ENCODE data around the gene PRKCZ.

- TF ChIP-seq EZH2 (IDR thresholded peaks at IDR 0.05; ENCODE audit: low read length, missing control alignments) (no peak), CTCF (conservative IDR thresholded peaks at IDR 0.05 in 1 of 2, IDR thresholded peaks at IDR 0.05 in 1 of 2; ENCODE audit: low read depth in 1 of 2, low read length in 2 of 2) (no peak)
These were observed 64.9 kb downstream of the PRKCZ start for GRCh38 chr1:2115008-2115641.
